GM12801 (cell line): ENCODE results near the gene PRRC2C.

Experiments
- CTCF ChIP-seq: IDR thresholded peaks from one replicate; pipeline ENCODE4 v1.5.1; 2011; ENCODE audit warnings: control low read depth; ENCODE audit not compliant: insufficient read length; ENCODE audit errors: extremely low read depth

The PRRC2C gene

GRCh38 chr1:171611306-171611705, 126.0 kb downstream of the PRRC2C start:
- TF ChIP-seq CTCF: no peak

GRCh38 chr1:171613282-171613681, 128.0 kb downstream of the PRRC2C start:
- no peak for TF ChIP-seq CTCF

GRCh38 chr1:171616586-171616985, 131.3 kb downstream of the PRRC2C start:
- no peak for TF ChIP-seq CTCF

GRCh38 chr1:171622152-171622462, 136.8 kb downstream of the PRRC2C start, which contains the start of gene MYOCOS:
Gene MYOCOS, plus strand, starts transcription at chr1:171622243. Its CDS starts 1,641 bp downstream, at chr1:171623884.
- no peak for TF ChIP-seq CTCF

- no peak for TF ChIP-seq CTCF
These were observed 138.5 kb downstream of the PRRC2C start for GRCh38 chr1:171623651-171624331.

- no peak for TF ChIP-seq CTCF
These were observed 139.9 kb downstream of the PRRC2C start for GRCh38 chr1:171625225-171625624.

GRCh38 chr1:171627020-171627419, 141.7 kb downstream of the PRRC2C start:
- TF ChIP-seq CTCF: no peak
